GM19035 (cell line): ENCODE results near the gene ZNG1B.
"Not testable (repeated sequence)": the region's sequence is repeated elsewhere in the genome, so short reads cannot be mapped to it uniquely, and the experiment has no call there.

Source experiments
- ATAC-seq: cut with Tn5 transposase; IDR thresholded peaks from one replicate; pipeline ENCODE4 v1.9.1; 2021; ENCODE audit not compliant: unreplicated experiment

The ZNG1B gene

DNA sequence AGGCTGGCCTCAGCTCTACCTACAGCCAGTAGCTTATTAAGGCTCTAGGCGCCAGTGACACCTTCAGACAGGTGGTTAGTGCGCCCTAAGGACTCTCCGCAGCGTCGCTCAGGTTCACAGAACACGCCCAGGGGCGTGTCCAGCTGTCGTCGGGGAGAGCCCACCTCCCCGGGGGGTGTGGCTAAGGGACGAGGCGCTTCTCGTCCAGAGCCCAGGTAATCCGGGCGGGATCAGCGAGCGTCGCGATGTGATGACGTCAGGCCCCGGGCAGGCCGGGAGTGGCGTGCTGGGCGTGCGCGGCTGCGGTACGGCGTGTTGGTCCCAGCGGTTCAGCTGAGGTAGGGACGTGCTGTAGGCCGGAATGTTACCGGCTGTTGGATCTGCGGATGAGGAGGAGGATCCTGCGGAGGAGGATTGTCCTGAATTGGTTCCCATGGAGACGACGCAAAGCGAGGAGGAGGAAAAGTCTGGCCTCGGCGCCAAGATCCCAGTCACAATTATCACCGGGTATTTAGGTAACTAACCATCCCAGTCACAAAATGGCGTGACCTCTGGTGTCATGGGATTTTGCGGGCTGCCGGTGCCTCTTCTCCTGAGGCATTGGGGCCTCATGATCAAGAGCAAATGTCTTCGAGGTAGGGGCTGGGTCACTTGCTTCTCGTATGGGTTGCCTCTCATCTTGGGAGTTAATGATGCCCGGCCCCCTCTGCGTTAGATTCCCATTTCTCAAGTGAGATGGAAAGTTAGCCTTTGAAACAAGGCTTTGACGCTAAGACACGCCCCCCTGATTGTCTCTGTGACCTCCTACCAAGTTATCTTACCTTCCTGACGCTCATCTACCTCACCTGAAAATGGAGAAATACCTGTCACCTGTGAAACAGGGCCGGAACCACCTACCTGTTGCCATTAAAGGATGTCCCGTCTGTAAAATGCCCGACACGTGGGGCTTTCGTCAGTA lies at the start of gene ZNG1B:
TSS of gene ZNG1B (plus strand) at position 184 of the 958 bp plus-strand sequence. CDS start at position 362, 178 bp downstream.
- ATAC-seq = not testable (repeated sequence)

DNA sequence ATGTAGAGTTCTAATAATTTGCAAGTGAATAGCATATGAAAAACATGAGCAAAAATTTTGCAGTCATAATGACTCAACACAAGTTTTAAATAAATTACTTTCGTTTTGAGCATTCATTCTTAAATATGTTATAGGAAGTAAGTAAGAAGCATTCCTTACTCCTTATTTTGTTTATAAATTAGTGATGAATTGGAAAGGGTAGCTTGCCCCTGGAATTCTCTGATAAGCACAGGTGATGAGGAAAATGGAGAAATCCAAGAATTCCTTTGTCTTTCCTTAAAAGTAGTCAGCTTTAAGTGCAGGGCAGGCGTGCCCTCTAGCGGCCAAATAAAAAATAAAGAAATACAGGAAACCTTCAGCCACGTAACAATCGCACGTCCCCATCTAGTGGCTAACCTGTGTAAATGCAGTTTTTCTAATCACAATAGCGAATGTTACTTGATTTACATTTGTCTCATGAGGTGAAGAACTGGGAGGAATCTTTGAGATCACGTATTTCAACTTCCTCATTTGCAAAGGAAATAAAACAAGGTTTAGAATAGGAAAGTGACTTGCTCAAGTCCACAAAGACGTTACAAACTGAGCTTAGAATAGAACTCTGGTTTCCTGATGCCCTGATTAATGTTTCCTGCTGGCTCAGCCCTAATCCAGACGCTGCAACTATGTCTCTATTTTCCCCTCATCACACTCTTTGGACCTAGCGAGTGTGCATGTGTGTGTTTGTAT lies 47.2 kb upstream of the ZNG1B start:
- peak; percentile 93 for ATAC-seq

DNA sequence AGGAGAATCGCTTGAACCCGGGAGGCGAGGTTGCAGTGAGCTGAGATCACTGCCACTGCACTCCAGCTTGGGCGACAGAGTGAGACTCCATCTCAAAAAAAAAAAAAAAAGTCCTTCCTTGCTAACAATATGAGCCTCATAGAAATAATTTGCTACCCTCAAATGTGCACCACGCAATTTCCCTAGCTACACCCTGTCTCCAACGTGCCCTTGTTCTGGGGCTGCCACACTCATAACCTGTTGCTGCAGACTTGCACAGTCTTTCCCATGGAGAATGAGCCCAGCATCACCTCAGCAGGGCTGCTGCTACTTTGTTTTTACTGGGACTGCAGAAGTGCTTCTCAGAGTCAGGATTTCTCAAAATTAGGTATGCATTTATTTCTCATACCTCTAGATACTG lies 46.4 kb upstream of the ZNG1B start:
- no peak for ATAC-seq

DNA sequence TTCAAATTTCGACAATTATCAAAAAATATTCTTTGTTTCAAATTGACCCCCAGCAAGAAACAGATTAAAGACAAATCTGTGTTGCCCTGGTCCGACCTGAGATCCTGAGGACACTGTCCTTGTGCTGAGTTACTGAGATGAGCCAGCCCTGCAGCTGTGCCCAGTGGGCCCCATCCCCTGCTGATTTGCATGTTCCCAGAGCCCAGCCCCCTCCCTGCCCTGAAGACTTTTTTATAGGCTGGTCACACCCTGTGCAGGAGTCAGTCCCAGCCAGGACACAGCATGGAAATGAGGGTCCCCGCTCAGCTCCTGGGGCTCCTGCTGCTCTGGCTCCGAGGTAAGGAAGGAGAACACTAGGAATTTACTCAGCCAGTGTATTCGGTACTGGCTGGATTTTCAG lies 31.4 kb upstream of the ZNG1B start:
- ATAC-seq = no peak

DNA sequence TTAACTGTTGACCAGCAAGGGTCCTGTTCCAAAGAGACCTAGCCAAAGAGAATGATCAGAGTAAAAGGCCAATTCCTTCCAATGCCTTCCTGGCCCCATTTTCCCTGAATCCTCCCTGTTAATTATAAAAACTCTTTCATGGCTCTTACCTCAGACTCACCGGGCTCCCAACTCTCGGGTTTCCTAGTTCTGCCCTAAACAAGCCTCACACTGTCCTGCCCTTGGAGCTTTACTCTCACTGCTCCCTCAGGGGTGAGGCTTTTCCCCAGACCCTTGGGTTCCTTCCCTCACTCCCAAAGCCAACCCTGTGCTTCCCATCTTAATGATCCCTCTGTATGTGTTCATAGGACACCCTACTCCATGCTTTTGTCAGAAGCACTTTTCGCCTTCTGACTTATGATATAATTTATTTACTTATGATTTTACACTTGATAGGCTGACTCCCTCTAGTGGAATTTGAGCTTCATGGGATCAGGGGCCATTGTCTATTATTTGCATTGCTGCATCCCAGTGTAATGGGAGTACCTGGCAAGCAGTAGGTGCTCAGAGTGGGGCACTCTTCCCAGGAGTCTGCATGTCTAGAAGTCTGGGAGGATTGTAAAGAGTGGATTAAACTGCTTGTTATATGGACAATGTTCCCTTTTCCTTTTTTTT lies 29.9 kb upstream of the ZNG1B start:
- ATAC-seq = no peak

DNA sequence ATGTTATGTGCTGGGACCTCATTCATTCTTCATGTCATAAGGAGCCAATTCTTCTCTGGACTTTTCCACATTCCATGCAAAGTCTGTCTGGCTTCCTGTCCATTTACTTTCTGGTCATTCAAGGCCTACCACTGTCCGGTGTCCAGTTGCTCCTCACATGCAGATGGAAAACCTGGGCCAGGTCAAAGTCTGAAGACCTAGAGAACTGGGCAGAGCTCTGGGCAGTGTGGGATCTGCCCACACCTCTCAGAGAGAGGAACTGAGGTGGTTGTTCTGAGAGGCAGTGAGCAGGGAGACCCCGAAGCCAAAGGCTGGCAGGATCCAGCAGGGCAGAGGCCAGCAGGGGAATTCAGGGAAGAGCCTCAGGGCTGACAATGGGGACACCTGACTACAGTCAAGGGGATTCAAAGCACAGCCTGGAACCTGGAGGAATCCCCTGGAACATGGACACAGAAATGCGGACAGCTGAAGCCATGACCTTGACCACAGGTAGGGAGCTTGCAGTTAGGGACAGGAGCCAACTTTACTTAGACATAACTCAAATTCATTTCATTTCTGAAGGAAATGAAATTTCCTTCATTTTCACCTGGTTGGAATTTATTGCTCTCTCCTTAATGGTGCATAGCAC lies 25.7 kb upstream of the ZNG1B start:
- not testable (repeated sequence) for ATAC-seq

DNA sequence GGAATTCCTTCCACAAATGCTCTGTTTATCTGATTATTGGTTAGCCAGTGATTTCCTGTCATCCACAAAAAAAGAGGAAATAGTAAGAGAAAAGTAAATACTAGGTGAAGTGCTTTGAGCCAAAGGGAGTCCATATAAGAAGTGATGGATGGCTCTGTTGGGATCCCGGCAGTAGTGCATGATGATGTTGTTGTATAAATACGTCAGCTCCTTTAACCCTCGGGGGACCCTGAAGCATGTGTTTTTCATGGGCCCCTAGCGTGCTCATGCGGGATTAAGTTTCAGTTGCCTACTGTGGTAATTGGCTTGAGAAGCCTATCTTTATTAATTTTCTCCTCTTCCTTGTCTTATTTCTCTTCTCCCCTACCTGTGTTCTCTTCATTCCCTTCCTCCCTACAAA lies 24.7 kb upstream of the ZNG1B start:
- ATAC-seq = not testable (repeated sequence)

DNA sequence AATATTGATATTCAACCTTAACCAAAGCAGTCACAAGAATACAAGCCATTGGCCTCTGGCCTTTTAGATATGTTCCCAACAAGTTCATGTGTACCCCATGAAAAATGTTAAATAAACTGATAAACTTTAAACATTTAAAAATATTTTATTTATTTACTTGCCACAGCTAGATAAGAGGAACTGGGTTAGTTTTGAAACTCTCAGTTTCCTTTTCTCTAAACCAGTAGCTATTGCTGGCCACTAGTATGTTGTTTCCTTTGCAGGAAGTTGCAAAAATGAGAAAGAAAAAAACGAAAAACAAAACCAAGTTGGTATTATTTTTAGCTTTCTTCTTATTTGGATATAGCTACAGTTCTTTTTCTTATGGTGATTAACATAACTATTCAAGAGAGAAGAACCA lies 5.7 kb upstream of the ZNG1B start:
- ATAC-seq = not testable (repeated sequence)

DNA sequence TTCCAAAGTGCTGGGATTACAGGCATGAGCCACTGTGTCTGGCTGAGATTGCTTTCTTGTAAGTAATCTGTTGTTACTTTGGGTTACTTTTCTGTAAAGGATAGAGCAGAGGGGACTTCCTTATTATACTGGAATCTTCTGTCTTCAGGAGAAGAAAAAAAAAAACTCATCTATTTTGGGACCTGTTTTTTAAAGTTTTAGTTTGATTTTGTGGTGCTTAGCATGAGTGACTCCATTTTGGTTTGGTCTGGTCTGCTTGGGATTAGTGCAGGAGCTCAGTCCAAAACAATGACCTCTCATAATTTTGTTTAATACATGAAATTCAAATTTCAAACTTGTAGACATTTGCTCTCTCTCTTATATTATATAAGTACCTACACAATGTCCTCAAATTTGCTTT lies 4.0 kb upstream of the ZNG1B start:
- ATAC-seq = not testable (repeated sequence)

DNA sequence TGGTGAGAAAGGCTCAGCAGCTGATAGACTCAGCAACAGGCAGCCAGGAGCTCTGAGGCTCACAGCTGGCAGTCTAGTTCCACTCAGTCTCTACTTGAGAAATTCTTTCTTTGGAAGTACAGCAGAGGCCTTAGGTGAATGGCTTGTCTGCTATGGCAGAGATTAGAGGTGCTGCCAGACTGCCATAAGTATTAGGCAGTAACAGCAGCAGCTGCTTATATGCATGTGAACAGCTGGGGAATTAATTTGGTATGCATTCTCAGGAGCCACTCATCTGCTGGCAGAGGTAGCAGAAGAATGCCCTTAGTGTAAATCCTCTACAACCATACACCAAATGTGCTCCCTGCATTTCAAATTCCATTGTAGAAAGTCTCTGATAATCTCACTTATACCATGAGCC lies 28.3 kb downstream of the ZNG1B start:
- ATAC-seq = not testable (repeated sequence)

DNA sequence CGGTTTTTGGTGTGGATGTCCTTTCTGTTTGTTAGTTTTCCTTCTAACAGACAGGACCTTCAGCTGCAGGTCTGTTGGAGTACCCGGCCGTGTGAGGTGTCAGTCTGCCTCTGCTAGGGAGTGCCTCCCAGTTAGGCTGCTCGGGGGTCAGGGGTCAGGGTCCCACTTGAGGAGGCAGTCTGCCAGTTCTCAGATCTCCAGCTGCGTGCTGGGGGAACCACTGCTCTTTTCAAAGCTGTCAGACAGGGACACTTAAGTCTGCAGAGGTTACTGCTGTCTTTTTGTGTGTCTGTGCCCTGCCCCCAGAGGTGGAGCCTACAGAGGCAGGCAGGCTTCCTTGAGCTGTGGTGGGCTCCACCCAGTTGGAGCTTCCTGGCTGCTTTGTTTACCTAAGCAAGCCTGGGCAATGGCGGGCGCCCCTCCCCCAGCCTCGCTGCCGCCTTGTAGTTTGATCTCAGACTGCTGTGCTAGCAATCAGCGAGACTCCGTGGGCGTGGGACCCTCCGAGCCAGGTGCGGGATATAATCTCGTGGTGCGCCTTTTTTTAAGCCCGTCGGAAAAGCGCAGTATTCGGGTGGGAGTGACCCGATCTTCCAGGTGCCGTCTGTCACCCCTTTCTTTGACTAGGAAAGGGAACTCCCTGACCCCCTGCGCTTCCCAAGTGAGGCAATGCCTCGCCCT lies 39.3 kb downstream of the ZNG1B start:
- ATAC-seq = not testable (repeated sequence)

DNA sequence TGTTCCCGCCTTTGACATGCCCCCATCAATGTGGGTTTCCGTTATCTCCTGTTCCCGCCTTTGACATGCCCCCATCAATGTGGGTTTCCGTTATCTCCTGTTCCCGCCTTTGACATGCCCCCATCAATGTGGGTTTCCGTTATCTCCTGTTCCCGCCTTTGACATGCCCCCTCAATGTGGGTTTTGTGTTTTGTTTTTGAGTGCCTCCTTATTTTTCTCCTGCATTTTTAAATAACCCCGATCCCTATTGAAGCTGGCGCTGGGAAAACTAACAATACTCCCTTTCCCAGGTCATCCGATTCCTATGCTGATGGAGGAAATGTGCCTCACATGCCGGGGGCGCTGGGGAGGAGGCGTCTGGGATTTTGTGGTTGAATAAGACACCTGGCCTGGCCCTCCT lies 59.0 kb downstream of the ZNG1B start:
- ATAC-seq = not testable (repeated sequence)

DNA sequence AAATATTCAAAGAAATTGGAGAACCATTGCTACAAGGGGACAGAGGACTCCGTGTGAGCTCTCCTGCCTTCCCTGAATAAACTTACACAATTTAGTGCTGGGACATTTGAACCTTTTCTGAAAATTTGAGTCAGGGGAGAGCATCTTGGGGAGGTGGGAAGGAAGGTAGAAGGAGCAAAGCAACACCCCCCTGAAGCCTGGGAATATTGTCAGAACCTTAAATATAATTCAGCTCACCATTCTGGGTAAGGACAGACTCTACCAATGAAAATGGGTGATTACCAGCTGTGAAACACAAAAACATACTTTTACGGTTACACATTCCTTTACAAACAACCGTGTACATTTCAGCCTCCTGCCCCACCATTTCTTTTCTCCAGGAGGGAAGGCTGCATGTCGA lies 60.9 kb downstream of the ZNG1B start, which contains the start of gene FOXD4L1:
TSS of gene FOXD4L1 (plus strand) at position 301 of the 400 bp plus-strand sequence. CDS start 592 bp downstream, outside the sequence.
- ATAC-seq = not testable (repeated sequence)

DNA sequence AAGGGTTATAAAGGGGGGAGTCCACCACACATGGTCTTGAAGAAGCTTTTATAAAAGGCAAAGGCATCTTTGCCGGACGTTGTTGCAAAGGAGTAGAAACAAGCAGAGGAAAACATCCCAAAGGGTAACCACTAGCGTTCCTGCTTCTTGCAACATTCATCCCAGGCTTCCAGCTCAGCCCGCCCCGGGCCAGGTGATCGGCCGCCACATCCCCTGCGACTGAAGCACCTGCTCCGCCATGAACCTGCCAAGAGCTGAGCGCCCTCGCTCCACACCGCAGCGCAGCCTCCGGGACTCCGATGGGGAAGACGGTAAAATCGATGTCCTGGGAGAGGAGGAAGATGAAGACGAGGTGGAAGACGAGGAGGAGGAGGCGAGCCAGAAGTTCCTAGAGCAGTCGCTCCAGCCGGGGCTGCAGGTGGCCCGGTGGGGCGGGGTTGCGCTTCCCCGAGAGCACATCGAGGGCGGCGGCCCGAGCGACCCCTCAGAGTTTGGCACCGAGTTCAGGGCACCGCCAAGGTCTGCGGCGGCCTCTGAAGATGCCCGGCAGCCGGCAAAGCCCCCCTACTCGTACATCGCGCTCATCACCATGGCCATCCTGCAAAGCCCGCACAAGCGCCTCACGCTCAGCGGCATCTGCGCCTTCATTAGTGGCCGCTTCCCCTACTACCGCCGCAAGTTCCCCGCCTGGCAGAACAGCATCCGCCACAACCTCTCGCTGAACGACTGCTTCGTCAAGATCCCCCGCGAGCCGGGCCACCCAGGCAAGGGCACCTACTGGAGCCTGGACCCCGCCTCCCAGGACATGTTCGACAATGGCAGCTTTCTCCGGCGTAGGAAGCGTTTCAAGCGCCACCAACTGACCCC lies 61.8 kb downstream of the ZNG1B start:
- ATAC-seq = not testable (repeated sequence)

DNA sequence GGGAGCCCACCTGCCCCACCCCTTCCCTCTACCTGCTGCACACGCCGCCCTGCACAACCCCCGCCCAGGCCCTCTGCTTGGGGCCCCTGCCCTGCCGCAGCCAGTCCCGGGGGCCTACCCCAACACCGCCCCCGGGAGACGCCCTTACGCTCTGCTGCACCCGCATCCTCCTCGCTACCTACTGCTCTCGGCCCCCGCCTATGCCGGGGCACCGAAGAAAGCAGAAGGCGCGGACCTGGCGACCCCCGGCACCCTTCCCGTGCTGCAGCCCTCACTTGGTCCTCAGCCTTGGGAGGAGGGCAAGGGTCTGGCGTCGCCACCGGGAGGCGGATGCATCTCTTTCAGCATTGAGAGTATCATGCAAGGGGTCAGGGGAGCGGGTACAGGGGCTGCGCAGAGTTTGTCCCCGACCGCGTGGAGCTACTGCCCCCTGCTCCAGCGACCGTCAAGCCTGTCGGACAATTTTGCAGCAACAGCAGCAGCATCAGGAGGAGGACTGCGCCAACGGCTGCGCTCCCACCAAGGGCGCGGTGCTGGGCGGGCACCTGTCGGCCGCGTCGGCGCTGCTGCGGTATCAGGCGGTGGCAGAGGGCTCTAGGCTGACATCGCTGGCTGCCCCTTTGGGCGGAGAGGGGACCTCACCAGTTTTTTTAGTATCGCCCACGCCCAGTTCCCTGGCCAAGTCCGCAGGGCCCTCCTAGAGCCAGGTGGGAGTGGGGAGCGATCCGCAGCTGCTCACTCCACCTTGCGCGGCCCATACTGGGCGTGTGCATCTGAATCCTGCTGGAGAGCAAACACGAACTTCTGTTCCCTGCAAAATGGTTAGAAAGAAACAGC lies 62.6 kb downstream of the ZNG1B start:
- not testable (repeated sequence) for ATAC-seq

DNA sequence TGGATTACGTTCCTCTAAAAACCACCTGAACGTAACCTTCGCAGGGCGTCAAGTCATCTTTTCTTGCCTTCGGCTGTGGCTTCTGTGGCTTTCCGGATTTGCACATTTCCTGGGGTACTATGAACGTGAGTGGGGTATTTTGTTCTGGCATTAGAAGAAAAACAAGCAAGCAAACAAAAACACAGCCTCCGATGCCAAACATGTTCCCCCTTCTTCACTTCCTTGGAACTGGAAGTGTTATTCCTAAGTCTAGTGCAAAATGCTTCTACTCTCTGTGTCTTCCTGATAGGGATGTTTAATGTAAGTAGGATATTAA lies 63.2 kb downstream of the ZNG1B start:
- ATAC-seq = not testable (repeated sequence)

DNA sequence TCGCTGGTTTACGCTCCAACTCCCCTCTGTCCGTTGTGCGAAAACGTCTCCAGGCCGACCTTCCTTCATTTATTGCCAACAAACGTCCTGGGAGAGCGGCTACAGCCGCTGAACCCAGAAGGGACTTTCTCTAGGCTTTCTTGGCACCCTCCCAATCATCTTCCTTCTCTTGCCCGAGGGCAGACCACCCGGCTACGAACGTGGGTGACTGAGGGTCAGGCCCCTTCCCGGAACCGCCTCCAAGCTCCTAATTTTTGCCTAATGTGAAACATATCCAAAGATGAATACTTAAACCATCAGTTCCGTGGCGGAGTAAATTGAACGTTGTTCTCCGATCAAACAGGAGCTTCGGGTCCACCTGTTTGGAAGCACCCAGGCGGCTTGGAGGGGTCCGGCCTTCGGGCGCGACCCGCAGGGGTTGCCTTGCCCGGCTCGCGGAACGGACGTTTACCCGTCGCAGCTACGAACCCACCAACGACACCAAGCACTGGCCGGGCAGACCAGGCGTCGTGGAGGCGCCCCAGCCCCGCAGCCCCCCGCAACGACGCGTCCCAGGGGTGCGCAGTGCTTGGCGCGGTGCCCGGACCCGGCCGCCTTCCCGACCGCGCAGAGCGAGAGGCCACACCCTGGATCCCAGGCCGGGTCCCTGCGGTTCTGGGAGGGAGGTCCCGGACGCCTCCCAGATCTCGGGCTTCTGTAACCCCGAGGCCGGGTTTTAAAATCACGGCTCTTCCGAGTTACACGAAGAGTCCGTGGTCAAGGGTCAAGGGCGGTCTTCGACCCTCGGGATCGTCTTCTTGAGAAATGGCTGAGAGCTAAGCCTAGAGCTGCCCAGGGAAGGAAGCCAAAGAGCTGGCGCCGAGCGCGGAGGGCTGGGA lies 65.0 kb downstream of the ZNG1B start:
- peak; percentile 29 for ATAC-seq
